GM10266 (cell line): ENCODE measurements around the gene AMBP.

Experiments
- DNase-seq: peaks from one replicate; pipeline ENCODE4 v3.0.0; 2012; ENCODE audit errors: extremely low spot score
- TF ChIP-seq, protein P1 (sequence below): IDR thresholded peaks from 2 replicates; pipeline ENCODE4 v1.5.1; 2012; ENCODE audit warnings: mild to moderate bottlenecking, low read depth; ENCODE audit not compliant: control insufficient read depth, insufficient read depth; ENCODE audit errors: missing control alignments

Gene AMBP

DNA sequence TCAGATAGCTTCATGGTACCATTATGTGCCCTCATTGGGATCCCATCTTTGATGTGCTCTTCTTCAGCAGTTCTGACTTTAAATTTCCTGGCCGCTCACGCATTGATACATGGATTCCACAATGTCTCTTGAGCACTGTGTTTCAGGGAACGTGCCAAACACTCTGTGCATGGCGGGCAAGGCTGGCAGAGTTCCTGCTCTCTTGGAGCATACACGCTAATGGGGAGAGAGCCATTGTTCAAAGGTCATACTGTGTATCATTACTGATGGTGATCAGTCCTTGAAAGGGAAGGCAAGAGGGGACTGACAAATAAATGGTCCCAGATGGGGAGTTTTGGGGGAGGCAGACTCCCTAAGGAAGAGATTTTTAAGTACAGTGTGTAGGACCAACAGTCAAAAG is 52.3 kb downstream of the AMBP start:
- no peak for DNase-seq
- TF ChIP-seq, protein P1, sequence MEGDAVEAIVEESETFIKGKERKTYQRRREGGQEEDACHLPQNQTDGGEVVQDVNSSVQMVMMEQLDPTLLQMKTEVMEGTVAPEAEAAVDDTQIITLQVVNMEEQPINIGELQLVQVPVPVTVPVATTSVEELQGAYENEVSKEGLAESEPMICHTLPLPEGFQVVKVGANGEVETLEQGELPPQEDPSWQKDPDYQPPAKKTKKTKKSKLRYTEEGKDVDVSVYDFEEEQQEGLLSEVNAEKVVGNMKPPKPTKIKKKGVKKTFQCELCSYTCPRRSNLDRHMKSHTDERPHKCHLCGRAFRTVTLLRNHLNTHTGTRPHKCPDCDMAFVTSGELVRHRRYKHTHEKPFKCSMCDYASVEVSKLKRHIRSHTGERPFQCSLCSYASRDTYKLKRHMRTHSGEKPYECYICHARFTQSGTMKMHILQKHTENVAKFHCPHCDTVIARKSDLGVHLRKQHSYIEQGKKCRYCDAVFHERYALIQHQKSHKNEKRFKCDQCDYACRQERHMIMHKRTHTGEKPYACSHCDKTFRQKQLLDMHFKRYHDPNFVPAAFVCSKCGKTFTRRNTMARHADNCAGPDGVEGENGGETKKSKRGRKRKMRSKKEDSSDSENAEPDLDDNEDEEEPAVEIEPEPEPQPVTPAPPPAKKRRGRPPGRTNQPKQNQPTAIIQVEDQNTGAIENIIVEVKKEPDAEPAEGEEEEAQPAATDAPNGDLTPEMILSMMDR, result no peak

DNA sequence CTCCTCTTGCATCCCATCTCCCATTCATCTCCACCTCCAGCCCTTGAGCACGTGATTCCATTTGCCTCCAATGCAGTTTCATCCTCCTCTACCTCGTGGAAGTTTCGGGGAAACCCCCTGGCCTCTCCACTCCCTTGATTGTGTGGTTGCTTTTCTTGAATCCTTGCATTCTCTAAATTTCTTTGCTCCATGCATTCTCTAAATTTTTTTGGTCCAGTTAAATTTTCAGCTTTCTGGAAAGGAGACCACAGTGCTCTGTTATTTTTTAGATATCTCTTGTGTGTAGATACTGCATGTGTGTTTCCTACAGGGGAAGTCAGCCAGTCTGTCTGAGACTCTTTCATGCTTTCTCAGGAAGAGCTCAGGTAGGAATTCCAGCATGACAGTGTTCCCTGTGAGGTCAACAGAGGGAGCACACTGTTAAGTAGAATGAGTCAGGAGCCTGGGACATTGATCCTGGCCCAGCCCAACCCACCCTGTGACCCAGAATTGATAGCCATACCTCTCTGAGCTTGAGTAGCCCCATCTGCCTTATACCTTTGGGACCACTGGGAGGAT is 52.8 kb downstream of the AMBP start:
- no peak for DNase-seq
- TF ChIP-seq, protein P1, result no peak

DNA sequence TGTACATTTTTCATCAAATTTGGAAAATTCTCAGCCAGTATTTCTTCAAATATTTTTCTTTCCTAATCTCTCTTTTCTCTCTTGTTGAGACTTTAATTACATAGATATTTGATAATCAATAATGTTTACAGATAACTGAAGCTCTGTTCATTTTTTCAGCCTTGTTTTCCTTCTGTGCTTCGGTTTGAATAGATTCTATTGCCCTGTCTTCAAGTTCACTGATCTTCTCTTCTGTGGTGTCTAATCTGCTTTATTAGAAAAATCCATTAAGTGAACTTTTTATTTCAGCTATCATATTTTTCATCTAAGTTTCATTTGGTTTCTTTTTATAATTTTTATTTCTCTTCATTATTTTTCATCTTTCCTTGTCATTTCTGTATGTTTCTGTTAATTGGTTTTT is 54.1 kb downstream of the AMBP start:
- no peak for DNase-seq
- TF ChIP-seq, protein P1, result no peak

DNA sequence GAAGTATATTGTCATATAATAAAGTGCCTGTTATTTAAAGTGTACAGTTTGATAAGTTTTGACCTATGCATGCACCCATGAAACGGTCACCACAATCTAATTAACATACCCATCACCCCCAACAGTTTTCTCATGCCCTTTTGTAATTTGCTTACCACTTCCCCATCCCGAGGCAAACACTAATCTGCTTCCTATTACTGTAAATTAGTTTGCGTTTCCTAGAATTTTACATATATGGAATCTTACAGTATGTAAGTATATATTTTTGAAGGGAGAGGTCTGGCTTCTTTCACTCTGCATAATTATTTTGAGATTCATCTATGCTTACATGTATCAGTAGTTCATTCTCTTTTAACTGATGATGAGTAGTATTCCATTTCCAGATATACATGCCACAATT is 56.5 kb downstream of the AMBP start:
- TF ChIP-seq, protein P1, result no peak
- no peak for DNase-seq

DNA sequence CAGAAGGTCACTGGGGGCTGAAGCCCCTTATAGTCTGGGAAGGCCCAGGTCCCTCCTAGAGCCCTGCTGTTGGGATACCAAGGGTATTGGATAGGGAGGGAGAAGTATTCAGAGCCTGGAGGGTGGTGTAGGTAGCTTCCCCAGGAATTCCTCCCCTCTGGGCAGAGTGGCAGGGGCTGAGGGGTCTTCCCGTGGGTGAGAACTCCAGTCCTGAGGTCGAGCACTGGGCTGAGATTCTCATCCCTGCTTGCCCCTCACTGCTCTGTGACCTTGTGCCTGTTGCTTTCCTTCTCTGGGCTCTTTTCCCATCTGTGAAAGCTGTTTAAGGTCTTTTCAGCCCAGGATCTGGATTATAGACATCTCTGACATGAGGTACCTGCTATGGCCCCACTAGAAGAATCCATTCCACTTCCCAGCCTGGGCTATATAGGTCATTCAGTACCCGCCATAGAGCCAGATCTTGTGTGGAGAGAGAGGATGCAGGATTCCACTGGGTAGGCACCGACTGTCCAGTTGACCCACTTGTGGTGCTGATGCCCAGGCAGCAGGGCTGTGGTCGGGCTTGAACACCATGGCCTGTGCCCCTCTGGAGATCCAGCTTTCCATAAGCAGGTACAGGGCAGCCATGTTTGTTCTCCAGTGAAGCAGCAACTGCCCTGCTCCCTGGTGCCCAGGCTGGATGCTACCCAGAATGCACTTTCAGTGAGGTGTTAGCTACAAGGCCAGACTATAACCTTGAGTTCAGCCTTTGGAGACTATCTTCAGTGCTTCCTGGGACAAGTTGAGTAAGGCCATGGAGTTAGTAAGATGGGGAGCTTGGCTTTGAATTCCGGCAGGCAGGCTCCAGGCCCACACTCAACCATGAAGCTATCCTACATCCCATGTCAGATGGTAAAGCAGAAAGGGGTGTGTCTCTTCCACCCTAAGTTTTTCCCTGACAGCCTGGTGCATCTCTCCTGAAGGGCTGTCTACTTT is 60.1 kb downstream of the AMBP start:
- DNase-seq, result no peak
- TF ChIP-seq, protein P1, result no peak

DNA sequence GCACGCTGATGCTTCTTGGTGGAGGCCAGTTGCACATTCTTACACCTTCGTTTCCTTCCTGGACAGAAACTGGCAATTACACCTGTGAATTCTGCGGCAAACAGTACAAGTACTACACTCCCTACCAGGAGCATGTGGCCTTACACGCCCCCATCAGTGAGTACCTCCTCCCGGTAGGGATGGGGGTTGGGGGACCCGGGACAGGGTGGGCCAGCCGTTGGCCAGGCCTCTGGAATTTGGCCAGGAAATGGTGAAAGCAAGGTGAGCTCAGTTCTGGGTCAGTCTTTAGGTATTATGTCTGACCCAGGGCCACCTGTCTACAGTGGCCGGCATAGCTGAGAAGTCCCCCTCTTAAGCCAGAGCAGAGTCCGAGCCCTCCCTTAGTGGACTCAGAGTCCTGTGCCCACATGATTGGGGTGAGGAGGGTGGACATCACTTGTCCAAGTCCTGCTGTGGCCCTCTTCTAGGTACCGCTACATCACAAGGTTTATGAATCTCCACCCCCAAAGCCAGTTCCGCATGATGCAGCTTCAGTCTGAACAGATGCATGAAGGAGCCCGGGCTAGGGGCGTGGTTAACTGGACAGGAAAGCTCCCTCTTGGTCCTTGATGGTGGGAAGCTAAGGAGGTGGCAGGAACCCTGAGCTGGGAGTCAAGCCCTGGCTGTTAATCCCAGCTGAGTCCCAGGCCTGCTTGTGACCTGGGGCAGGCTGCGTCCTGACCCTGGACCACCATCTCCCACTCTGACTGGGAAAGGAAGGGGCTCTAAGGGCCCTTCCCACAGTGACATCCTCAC is 61.3 kb downstream of the AMBP start:
- no peak for DNase-seq

More for the DNA sequence above, 61.3 kb downstream of the AMBP start:
- TF ChIP-seq, protein P1, result no peak
